PC-3 (cell line): ENCODE measurements around the gene RIMBP3C.

ENCODE experiments used
- CTCF ChIP-seq: fragments of 300-600 bp; sonication (generic); conservative IDR thresholded peaks from 2 replicates; pipeline ENCODE4 v1.5.1; 2017; ENCODE audit warnings: antibody characterized with exemption, low read depth, mild to moderate bottlenecking, low read length
- EZH2 ChIP-seq: fragments of 300-600 bp; sonication (generic); IDR thresholded peaks from one replicate; pipeline ENCODE4 v1.6.1; 2017; ENCODE audit warnings: antibody characterized with exemption, mild to moderate bottlenecking, low read length; ENCODE audit not compliant: unreplicated experiment
- EZH2phosphoT487 ChIP-seq: fragments of 300-600 bp; sonication (generic); IDR thresholded peaks from 2 replicates; pipeline ENCODE4 v1.6.1; 2018; ENCODE audit warnings: mild to moderate bottlenecking, antibody characterized with exemption, low read length, borderline replicate concordance

- TF ChIP-seq EZH2 (no peak), CTCF (no peak), EZH2phosphoT487 (no peak)
Observed at GRCh38 chr22:21569459-21570170, 18.4 kb upstream of the RIMBP3C start.
